ENCODE measurements around the gene VWC2.

Gene VWC2

GRCh38 chr7:49773218-49773935, at the start of gene VWC2:
Gene VWC2, plus strand, starts transcription at chr7:49773638. Its CDS starts 1,798 bp downstream, at chr7:49775436.
- DNase-seq, result peak in 3 of 58 donors; percentile 10 to 39 (median 14)

DNA sequence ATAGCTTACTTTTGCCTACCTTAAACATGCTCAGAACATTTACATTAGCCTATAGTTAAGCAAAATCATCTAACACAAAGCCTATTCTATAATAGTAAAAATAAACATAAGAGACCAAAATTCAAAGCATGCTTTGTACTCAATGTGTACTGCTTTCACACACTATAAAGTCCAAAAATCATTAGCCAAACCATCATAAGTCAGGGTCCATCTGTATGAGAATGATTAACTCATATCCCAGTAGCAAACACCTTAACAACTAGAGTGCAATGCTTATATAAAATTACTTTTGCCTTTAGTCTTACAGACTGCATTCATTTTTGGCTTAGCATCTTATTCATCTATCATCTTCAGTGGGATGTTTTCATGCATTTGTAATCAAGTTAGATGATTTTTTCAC, 49.4 kb upstream of the VWC2 start:
- no peak for DNase-seq

GRCh38 chr7:49731836-49732235, 41.6 kb upstream of the VWC2 start:
- no peak for DNase-seq

- no peak for DNase-seq
These were observed 10.8 kb upstream of the VWC2 start for GRCh38 chr7:49762666-49763065.

GRCh38 chr7:49763791-49764190, 9.6 kb upstream of the VWC2 start:
- DNase-seq, result no peak

- no peak for DNase-seq
These were observed 6.5 kb upstream of the VWC2 start for GRCh38 chr7:49766966-49767365.

GRCh38 chr7:49767719-49768118, 5.7 kb upstream of the VWC2 start:
- no peak for DNase-seq

- DNase-seq, result no peak
These were observed 5.2 kb upstream of the VWC2 start for GRCh38 chr7:49768254-49768653.

- no peak for DNase-seq
These were observed 4.6 kb upstream of the VWC2 start for GRCh38 chr7:49768835-49769234.

GRCh38 chr7:49769285-49769857, 4.1 kb upstream of the VWC2 start:
- no peak for DNase-seq

DNA sequence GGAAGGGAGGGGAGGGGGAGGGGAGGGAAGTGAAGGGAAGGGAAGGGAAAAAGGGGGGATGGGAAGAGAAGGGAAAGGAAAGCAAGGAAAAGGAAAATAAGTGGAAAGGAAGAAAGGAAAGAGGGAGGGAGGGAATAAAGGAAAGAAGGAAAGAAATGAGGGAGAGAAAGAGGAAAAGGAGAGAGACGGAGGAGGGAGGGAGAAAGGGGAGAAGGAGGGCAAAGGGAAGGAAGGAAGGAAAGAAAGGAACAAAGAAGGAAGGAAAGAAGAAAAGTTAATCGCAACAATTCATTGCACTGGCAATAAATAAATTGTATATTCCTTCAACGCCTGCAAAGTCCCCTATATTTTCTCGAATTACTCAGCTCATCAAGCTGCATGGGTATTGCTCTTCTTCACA, 2.6 kb upstream of the VWC2 start:
- no peak for DNase-seq

DNA sequence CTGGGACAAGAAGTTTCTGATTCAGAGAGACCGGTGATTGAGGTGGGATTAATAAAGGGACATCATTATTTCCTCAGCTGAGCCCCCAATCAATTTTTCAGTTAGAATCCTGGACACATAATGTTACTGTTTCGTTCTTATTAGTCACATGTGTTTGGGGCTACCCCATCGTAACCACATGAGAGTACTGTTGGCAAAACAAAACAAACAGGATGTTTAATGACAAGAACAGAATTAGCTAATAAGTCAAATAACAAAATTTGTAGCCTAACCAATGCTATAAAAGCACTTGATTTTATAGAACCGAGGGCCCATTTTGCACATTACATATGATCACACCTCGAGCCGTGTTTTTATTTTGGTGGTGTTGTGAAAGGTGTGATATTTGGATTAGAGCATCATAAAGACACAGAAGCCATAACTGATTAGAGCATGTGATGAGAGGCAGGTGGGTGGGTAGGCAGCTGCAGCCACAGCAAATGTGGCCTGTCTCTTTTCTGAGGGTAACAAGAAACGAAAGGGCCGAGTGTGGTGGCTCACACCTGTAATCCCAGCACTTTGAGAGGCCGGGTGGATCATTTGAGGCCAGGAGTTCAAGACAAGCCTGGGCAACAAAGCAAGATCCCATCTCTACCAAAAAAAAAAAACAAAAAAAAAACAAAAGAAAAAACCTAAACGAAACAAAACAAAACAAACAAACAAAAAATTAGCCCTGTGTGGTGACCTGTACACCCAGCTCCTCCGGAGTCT, 1.8 kb upstream of the VWC2 start:
- no peak for DNase-seq

DNA sequence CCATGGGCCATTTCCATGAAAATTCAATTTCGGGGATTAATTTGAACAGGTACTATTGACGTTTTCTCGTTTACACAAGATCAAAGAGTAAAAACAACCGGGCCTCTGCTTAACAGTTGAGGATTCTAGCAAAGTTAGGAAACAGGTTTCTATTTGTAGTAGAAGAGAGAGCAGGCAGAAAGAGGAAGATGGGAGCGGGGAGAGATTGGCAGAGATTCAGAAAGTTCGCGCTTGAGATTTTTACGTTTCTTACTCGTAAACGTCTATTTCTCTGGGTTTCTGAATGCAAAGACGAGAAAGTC, 571 bp upstream of the VWC2 start:
- DNase-seq, result no peak

DNA sequence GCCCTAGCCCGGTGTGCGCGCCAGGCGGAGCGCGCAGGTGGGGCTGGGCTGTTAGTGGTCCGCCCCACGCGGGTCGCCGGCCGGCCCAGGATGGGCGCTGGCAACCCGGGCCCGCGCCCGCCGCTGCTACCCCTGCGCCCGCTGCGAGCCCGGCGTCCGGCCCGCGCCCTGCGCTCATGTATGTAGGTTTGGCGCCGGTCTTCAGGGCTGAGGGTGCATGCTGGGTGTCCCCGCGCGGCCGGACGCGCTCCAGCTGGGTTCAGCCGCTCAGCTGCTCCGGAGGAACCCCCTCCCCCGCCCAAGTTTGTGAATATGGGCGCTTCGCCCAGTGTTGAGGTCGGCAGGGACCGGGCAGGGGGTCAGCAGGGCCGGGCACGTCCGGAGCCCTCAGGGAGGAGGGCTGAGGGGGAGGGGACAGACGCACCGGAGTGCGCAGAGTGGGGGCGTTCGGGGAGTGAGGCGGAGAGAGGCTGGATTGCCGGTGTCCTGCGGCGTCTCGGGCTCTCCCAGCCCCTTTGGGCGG, 559 bp downstream of the VWC2 start:
- DNase-seq, result peak in 1 of 58 donors; percentile 71

- no peak for DNase-seq
These were observed 1.1 kb downstream of the VWC2 start for GRCh38 chr7:49774459-49775064.

GRCh38 chr7:49775065-49775948, 1.9 kb downstream of the VWC2 start:
- DNase-seq, result peak in 3 of 58 donors; percentile 27 to 39 (median 36)

GRCh38 chr7:49775949-49776443, 2.6 kb downstream of the VWC2 start:
- no peak for DNase-seq

DNA sequence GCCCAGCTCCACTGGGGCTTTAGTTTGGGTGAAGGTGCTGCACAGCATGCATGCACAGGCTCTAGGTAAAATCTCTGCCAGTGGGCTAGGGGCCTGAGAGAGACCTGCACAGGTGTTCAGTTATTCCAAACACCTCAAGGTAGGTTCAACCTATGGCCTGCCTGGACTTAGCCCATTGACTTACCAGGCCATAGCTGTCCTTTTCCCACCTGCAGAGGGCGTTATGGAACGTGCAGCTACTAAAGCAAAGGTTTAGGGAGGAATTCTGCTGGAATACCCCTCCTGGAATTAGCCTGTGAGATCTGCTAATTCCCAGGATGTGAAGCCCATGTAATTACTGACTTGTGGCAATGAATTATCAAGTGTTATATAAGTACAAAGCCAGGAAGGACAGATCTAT, 3.6 kb downstream of the VWC2 start:
- peak in 1 of 58 donors; percentile 19 for DNase-seq

DNA sequence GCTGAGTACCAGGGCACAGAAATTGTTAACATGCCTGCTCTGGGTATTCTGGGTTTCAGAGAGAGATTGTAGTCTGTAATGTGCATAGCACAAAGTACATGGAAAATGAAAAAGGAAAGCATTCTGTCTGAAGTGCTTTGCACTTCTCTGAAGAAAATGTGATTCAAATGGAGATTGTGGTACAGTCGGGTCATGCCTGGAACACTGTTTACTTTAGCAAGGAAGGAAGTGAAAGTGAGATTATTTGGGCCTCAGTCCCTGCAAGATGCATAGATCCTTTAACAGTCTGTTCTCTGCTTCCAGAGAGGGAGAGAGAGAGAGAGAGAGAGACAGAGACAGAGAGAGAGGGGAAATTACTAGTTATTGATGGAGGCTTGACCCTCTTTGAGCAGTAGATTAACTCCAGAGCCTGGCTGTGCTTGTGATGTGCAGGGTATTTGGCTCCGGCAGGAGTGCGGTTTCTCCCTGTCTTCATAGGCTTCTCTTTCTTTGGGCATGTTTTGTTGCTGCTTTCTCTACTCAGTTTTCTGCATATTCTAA, 5.4 kb downstream of the VWC2 start:
- DNase-seq, result no peak

- no peak for DNase-seq
These were observed 7.5 kb downstream of the VWC2 start for GRCh38 chr7:49780953-49781352.

- no peak for DNase-seq
These were observed 8.6 kb downstream of the VWC2 start for GRCh38 chr7:49781996-49782395.
